GM18870 (cell line): ENCODE data around the gene USP24.

Experiments
- ATAC-seq: cut with Tn5 transposase; IDR thresholded peaks from one replicate; pipeline ENCODE4 v1.9.1; 2021; ENCODE audit warnings: moderate library complexity; ENCODE audit not compliant: unreplicated experiment

The USP24 gene

DNA sequence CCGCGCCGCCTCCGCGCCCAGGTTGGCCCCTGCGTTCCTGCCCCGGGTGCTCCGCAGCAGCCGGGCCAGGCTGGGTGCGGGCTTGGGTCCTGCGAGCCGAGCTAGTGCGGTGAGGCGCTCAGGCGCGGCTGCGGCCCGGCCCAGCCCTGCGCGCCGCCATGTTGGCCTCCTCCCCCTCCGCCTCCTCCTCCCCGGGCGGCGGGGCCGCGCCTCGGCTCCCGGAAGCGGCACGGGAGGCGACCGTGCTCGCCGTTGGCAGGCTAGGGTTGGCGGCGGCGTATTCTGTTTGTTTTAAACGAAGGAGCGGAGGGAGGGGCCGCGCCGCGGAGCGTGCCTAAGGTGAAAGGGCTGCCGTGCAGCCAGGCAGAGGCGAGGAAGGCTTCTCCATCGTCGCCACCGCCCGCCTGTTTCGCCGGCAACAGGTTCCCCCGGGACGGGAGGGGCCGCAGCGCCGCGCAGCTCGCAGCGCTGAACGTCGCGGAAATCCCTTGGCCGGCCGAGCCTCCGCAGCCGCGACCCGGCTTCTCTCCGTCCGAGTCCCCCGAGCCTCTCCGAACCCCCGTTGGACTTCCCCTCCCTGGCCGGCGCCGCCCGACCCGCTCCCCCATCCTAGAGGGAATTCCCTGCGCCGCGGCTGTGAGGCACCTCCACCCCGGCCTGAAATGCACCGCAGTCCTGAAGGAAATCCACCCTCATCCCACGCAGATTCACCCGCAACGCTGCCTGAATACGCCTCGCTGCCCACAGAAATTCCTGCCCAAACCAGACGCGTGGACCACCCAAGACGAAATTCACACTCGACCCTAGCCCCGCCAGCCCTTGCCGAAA is at the start of gene USP24:
Gene USP24, minus strand, starts transcription at position 171 of the 828 bp plus-strand sequence. CDS start 251 bp downstream, outside the sequence.
- peak; percentile 45 for ATAC-seq

DNA sequence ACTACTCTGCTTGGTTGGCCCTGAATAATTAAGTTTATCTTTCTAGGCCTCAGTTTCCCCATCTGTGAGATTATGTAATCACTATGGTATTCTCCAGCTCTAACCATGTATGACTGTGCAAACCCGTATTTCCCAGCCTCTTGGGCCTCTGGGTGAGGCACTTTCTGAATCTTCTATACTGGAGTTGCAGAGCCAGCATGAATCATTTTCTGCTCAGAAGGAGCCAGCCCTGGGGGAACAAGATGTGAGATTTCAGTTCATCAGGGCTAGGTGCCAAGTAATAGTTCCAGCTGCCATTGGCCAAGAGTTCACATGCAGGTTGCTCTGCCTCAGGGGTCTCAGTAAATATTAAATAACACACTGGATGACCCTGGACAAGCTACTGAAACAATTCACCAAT is 47.7 kb upstream of the USP24 start:
- no peak for ATAC-seq

GRCh38 chr1:55259911-55260609 is 44.9 kb upstream of the USP24 start:
- no peak for ATAC-seq

GRCh38 chr1:55257958-55258357 is 42.8 kb upstream of the USP24 start:
- peak; percentile 67 for ATAC-seq

- ATAC-seq: no peak
Measured at GRCh38 chr1:55255901-55256300, 40.7 kb upstream of the USP24 start.

DNA sequence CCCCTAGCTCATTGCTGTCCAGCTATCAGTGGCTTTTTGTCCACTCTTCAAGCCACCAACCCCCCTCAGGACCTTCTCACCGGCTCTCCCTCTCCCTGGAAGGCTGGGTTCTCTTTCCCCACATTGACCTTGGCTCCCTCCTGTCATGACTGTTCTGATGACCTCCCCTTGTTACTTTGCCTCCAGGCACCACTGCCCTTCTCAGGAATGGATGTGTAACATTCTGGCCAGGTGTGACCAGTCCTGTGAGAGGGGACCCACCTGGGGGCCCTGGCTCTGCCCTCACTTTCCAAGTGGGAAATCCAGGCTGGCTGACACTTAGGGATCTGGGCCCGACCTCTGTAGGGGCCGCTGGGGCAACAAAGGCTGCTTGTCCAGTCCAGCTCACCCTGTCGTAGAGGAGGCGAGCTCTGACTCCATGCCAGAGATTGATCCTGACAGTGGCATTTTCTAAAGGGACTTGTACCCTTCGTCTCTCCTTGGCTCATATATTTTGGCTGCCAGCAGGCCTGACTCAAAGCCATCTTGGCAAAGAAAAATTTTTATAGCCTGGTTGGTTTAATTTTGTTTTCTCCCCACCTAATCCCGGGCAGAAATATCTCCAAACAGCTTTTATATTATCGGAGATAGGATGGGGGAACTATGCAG is 37.9 kb upstream of the USP24 start:
- no peak for ATAC-seq

DNA sequence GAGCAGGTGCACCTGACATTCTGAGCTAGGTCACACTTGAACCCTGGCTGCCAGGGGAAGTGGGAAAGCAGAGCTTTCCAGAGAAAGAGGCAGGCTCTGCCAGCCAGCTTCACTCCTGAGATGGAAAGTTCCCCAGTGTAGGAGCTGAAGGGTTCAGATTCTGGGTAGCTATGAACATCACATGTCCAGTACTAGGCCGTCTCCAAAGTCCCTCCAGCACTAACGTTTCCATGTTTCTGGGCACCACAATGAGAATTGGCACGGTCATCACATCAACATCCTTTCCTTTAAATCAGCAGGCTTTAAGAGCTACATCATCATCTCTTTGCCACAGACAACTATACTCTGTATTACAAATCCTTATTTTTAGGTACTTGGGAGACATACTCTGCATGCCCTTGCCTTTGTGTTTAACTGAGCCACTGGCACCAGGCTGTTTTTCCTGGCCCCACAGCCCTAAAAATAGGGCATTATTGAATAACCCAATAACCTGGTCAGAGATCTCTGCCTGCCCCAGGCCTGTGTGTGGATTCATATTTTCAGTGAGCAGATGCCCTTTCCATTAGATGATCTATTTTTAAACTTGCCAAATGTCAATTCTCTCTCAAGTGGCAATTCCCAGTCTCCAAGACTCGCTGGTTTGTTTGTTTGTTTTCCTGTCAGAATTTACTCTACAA is 35.4 kb upstream of the USP24 start:
- no peak for ATAC-seq

DNA sequence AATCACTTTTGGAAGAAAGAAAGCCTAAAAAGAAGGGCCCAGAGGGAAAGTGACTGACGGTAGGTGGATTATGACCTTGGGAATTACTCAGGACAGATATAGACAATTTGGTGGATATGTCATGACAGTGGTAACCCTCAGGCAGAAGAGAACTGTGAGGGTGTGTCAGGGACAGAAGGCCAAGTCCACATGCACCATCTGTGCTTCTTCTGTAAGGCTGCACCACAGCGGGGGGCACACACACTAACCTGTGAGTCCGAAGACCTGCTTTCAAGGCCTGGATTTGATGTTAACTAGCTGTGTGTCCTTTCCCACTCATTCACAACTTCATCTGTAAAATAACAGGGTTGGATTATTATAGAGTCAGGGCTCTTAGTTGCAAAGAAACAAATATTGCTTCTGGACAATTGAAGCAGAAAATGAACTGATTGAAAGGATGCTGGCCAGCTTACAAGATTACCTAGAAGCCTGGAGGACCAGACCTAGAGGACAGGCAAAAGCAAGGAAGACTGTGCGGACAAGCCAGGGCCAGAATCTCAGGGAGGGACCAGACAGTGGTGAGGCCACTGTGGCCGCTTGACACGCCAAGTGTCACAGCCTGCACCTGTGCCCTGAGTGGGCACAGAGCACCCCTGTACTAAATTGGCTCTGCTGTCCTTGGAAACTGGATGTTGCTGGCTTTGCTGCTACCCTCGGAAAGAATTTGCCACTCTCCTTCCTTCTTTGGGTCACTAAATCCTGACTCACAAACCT is 34.7 kb upstream of the USP24 start:
- no peak for ATAC-seq

- ATAC-seq: no peak
Measured at GRCh38 chr1:55246896-55247295, 31.7 kb upstream of the USP24 start.

DNA sequence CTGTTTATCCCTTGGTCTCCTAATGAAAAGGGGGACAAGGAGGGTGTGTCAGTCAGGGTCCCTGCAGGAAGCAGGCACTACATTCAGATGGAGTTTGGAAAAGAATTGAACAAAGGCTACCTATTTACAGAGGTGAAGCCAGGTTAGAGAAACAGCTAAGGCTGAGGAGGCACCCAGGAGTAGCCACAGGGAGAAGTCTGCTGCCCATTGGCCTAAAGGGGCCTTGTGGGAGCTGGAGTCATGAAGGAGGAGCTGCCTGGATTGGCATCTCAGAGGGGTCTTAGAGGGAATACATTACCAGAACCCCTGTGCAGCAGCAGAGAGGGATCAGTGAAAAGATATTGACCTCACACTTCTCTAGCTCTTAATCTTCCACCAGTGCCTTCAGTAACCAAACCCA is 31.2 kb upstream of the USP24 start:
- no peak for ATAC-seq

DNA sequence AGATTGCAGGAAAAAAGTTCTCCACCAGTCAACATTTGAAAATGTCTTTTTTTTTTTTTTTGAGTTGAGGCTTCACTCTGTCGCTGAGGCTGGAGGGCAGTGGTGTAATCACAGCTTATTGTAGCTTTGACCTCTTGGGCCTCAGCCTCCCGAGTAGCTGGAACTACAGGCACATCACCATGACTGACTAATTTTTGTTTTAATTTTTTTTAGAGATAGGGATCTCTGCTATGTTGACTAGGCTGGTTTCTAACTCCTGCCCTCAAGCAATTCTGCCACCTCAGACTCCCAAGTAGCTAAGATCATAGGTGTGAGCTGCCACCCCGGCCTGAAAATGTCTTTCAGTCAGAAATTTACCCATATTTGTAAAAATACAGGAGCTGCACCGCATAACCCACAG is 30.6 kb upstream of the USP24 start:
- no peak for ATAC-seq

- no peak for ATAC-seq
Measured at GRCh38 chr1:55244476-55245099, 29.4 kb upstream of the USP24 start.

GRCh38 chr1:55243655-55244054 is 28.5 kb upstream of the USP24 start:
- no peak for ATAC-seq

- ATAC-seq: no peak
Measured at GRCh38 chr1:55239548-55239947, 24.4 kb upstream of the USP24 start.

- ATAC-seq: no peak
Measured at GRCh38 chr1:55235722-55236121, 20.6 kb upstream of the USP24 start.

DNA sequence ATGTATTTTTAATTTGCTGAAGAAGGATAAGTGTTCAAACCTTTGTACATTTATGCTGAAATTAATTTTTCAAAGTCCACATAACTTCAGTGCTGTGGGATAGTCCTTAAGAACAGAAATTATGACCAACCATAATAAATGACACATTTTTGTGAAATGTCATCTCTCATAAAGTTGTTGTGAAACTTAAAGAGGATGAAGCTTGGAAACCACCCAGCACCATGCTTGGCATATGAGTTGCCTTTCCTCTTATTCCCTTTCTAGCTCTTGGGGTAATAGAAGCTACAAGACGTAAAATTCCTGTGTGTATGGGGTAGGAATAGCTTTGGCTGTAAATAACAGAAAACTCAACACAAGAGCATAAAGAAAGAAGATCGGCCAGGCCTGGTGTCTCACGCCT is 18.9 kb upstream of the USP24 start:
- no peak for ATAC-seq

- ATAC-seq: no peak
Measured at GRCh38 chr1:55233145-55233777, 18.1 kb upstream of the USP24 start.

DNA sequence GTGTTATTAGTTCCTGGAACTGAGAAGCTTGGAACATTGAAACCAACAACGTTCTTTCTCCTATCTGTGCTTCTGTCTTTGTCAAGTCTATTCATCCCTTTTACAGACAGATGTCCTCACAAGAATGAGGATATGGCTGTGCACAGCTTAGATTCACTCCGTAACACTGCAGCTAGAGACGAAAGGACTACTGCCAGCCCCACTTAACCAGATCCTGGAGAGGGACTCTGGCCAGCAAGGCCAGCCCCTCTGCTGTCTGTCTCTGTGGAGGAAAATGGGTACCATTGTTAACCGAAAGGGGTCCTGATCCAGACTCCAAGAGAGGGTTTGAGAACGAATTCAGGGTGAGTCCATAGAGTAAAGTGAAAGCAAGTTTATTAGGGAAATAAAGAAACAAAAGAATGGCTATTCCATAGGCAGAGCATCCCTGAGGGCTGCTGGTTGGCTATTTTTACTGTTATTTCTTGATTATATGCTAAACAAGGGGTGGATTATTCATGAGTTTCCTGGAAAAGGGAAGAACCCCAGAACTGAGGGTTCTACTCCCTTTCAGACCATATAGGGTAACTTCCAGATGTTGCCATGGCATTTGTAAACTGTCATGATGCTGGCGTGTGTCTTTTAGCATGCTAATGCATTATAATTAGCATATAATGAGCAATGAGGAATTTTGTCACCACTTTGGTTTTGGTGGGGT is 17.4 kb upstream of the USP24 start:
- ATAC-seq: no peak

DNA sequence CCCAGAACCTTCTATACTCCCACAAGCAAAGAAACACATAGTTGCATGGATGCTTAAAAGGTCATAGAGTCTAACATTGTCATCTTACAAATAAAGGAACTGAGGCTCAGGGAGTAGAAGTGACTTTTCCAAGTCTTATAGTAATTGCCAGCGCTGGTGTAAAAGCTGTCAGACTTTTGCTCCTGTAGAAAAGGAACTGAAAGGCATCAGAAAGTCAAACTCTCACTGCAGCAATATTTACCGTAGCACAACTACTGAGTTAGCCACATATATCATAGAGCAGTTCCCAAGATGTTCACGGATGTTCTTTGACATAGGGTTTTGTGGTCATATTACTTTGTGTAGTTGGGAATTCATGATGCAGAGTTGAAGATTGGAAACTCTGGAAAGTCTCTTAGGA is 16.6 kb upstream of the USP24 start:
- ATAC-seq: no peak
